H1 (cell line): Measurements from ENCODE around the gene NAALADL1. TPM values are rescaled to one million over a fixed set of nuclear protein-coding genes. Genes with fewer than 3 reads are reported as not detected.

Source experiments
- BACH1 ChIP-seq: IDR thresholded peaks from 2 replicates; pipeline ENCODE4 v1.6.1; 2012; ENCODE audit warnings: low read length, improper control_type of control experiment
- BRCA1 ChIP-seq: IDR thresholded peaks from 2 replicates; pipeline ENCODE4 v1.6.1; 2012; ENCODE audit warnings: low read depth, low read length, improper control_type of control experiment
- CTBP2 ChIP-seq: IDR thresholded peaks from 2 replicates; pipeline ENCODE4 v1.7.0; 2011; ENCODE audit warnings: borderline replicate concordance, mild to moderate bottlenecking, moderate library complexity, mixed read lengths, low read length; ENCODE audit not compliant: insufficient read depth, insufficient read length
- FOSL1 ChIP-seq: IDR thresholded peaks from 2 replicates; pipeline ENCODE4 v1.6.1; 2011; ENCODE audit warnings: mild to moderate bottlenecking, low read depth, low read length, moderate library complexity; ENCODE audit not compliant: insufficient read depth
- JUN ChIP-seq: IDR thresholded peaks from 2 replicates; pipeline ENCODE4 v1.6.1; 2011; ENCODE audit warnings: low read depth, mild to moderate bottlenecking, improper control_type of control experiment, low read length
- KDM5A ChIP-seq: fragments of 200-600 bp; IDR thresholded peaks from 2 replicates; pipeline ENCODE4 v1.7.1; 2012; ENCODE audit warnings: mild to moderate bottlenecking, low read length, inconsistent platforms, mixed read lengths
- RNF2 ChIP-seq: fragments of 200-900, 300-1000 bp; sonication (generic); IDR thresholded peaks from 2 replicates; pipeline ENCODE4 v1.7.1; 2016; ENCODE audit warnings: borderline replicate concordance, low read depth, mild to moderate bottlenecking, antibody characterized with exemption, low read length; ENCODE audit not compliant: poor library complexity, severe bottlenecking; ENCODE audit errors: missing control alignments
- SP4 ChIP-seq: IDR thresholded peaks from 2 replicates; pipeline ENCODE4 v1.6.1; 2012; ENCODE audit warnings: low read length, inconsistent platforms
- TAF7 ChIP-seq: optimal IDR thresholded peaks from 2 replicates; pipeline ENCODE3; 2011; ENCODE audit warnings: low read depth, mild to moderate bottlenecking, inconsistent platforms, low read length, moderate library complexity, borderline replicate concordance
- polyA plus RNA-seq, 7 experiments: library from polyadenylated mRNA; depleted of rRNA in 3 of 7; stranded (reverse) in 5 of 7; unstranded in 2 of 7; fragments of >200 nt in 5 of 7; fragments of 200-250 nt in 2 of 7; gene quantifications; 1 replicate in 5 of 7; 2 replicates in 1 of 7; 4 replicates in 1 of 7; pipeline versions ENCODE4 v1.2.1 to v1.2.3, GENCODE V29; 2011 to 2013; ENCODE audit warnings: missing spikeins in 2 of 7, mixed read lengths in 2 of 7
- total RNA-seq: library from RNA; stranded (reverse); fragmentation: NEBNext Ultra II Directional; extraction: Animal tissue kit (Norgen Biotek cat#: 25700); gene quantifications from 2 replicates; pipeline ENCODE4 v1.2.1, GENCODE V29; 2021
- TF ChIP-seq, protein P1 (sequence below): fragments of 300-600 bp; sonication (generic); IDR thresholded peaks from 2 replicates; pipeline ENCODE4 v1.7.1; 2012; ENCODE audit warnings: low read length, moderate library complexity, mild to moderate bottlenecking, inconsistent platforms; ENCODE audit not compliant: insufficient replicate concordance
- TF ChIP-seq, protein P2 (sequence below): IDR thresholded peaks from 2 replicates; pipeline ENCODE4 v1.6.1; 2012; ENCODE audit warnings: inconsistent platforms

Gene NAALADL1
- total and polyA plus RNA-seq, 2 of the 8 experiments (the other 6 are each of a cell fraction or from before 2014, with no cell fraction given): 7.5 to 9.9 TPM

DNA sequence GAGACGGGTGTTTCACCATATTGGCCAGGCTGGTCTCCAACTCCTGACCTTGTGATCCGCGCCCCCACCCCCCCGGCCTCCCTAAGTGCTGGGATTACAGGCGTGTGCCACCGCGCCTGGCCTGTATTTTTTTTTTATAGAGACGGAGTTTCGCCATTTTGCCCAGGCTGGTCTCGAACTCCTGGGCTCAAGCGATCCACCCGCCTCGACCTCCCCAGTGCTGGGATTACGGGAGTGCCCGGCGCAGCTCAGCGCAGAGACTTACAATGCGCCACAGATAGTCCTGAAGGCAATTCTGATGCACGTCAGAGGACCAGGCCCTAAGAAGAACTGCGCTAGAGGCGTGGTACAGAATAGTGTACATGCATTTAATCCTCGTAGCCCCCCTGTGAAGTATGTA, 37.1 kb upstream of the NAALADL1 start (continued):
- TF ChIP-seq, protein P1, sequence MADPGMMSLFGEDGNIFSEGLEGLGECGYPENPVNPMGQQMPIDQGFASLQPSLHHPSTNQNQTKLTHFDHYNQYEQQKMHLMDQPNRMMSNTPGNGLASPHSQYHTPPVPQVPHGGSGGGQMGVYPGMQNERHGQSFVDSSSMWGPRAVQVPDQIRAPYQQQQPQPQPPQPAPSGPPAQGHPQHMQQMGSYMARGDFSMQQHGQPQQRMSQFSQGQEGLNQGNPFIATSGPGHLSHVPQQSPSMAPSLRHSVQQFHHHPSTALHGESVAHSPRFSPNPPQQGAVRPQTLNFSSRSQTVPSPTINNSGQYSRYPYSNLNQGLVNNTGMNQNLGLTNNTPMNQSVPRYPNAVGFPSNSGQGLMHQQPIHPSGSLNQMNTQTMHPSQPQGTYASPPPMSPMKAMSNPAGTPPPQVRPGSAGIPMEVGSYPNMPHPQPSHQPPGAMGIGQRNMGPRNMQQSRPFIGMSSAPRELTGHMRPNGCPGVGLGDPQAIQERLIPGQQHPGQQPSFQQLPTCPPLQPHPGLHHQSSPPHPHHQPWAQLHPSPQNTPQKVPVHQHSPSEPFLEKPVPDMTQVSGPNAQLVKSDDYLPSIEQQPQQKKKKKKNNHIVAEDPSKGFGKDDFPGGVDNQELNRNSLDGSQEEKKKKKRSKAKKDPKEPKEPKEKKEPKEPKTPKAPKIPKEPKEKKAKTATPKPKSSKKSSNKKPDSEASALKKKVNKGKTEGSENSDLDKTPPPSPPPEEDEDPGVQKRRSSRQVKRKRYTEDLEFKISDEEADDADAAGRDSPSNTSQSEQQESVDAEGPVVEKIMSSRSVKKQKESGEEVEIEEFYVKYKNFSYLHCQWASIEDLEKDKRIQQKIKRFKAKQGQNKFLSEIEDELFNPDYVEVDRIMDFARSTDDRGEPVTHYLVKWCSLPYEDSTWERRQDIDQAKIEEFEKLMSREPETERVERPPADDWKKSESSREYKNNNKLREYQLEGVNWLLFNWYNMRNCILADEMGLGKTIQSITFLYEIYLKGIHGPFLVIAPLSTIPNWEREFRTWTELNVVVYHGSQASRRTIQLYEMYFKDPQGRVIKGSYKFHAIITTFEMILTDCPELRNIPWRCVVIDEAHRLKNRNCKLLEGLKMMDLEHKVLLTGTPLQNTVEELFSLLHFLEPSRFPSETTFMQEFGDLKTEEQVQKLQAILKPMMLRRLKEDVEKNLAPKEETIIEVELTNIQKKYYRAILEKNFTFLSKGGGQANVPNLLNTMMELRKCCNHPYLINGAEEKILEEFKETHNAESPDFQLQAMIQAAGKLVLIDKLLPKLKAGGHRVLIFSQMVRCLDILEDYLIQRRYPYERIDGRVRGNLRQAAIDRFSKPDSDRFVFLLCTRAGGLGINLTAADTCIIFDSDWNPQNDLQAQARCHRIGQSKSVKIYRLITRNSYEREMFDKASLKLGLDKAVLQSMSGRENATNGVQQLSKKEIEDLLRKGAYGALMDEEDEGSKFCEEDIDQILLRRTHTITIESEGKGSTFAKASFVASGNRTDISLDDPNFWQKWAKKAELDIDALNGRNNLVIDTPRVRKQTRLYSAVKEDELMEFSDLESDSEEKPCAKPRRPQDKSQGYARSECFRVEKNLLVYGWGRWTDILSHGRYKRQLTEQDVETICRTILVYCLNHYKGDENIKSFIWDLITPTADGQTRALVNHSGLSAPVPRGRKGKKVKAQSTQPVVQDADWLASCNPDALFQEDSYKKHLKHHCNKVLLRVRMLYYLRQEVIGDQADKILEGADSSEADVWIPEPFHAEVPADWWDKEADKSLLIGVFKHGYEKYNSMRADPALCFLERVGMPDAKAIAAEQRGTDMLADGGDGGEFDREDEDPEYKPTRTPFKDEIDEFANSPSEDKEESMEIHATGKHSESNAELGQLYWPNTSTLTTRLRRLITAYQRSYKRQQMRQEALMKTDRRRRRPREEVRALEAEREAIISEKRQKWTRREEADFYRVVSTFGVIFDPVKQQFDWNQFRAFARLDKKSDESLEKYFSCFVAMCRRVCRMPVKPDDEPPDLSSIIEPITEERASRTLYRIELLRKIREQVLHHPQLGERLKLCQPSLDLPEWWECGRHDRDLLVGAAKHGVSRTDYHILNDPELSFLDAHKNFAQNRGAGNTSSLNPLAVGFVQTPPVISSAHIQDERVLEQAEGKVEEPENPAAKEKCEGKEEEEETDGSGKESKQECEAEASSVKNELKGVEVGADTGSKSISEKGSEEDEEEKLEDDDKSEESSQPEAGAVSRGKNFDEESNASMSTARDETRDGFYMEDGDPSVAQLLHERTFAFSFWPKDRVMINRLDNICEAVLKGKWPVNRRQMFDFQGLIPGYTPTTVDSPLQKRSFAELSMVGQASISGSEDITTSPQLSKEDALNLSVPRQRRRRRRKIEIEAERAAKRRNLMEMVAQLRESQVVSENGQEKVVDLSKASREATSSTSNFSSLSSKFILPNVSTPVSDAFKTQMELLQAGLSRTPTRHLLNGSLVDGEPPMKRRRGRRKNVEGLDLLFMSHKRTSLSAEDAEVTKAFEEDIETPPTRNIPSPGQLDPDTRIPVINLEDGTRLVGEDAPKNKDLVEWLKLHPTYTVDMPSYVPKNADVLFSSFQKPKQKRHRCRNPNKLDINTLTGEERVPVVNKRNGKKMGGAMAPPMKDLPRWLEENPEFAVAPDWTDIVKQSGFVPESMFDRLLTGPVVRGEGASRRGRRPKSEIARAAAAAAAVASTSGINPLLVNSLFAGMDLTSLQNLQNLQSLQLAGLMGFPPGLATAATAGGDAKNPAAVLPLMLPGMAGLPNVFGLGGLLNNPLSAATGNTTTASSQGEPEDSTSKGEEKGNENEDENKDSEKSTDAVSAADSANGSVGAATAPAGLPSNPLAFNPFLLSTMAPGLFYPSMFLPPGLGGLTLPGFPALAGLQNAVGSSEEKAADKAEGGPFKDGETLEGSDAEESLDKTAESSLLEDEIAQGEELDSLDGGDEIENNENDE: no peak
- TF ChIP-seq, protein P2, sequence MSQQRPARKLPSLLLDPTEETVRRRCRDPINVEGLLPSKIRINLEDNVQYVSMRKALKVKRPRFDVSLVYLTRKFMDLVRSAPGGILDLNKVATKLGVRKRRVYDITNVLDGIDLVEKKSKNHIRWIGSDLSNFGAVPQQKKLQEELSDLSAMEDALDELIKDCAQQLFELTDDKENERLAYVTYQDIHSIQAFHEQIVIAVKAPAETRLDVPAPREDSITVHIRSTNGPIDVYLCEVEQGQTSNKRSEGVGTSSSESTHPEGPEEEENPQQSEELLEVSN: no peak
- TF ChIP-seq BACH1 (no peak), BRCA1 (no peak), JUN (no peak), FOSL1 (no peak), RNF2 (no peak), CTBP2 (no peak), SP4 (no peak), TAF7 (no peak), KDM5A (no peak)
